ENCODE measurements around the gene OR6T1.

The OR6T1 gene

GRCh38 chr11:123943738-123944137 is at the start of gene OR6T1:
TSS of gene OR6T1 (minus strand) at chr11:123943838. CDS start at chr11:123943838, 0 bp downstream.
- no peak for DNase-seq

GRCh38 chr11:123979311-123979710 is 35.7 kb upstream of the OR6T1 start:
- no peak for DNase-seq

GRCh38 chr11:123977731-123978347 is 34.2 kb upstream of the OR6T1 start, which contains the start of gene OR10S1:
TSS of gene OR10S1 (minus strand) at chr11:123977781. CDS start at chr11:123977664, 117 bp downstream.
- DNase-seq = no peak

- DNase-seq = no peak
Observed at GRCh38 chr11:123976770-123977560, 33.3 kb upstream of the OR6T1 start.

- no peak for DNase-seq
Observed at GRCh38 chr11:123973816-123974215, 30.2 kb upstream of the OR6T1 start.

GRCh38 chr11:123956752-123957151 is 13.1 kb upstream of the OR6T1 start:
- no peak for DNase-seq

GRCh38 chr11:123945132-123945531 is 1.5 kb upstream of the OR6T1 start:
- no peak for DNase-seq

GRCh38 chr11:123942413-123942812 is 1.2 kb downstream of the OR6T1 start:
- DNase-seq = no peak

GRCh38 chr11:123939317-123939716 is 4.3 kb downstream of the OR6T1 start, which contains the start of gene OR4D5:
TSS of gene OR4D5 (plus strand) at chr11:123939617. CDS start at chr11:123939617, 0 bp downstream.
- DNase-seq = no peak

GRCh38 chr11:123924027-123924426 is 19.6 kb downstream of the OR6T1 start:
- DNase-seq = no peak

GRCh38 chr11:123920943-123921342 is 22.7 kb downstream of the OR6T1 start:
- DNase-seq = no peak

- no peak for DNase-seq
Observed at GRCh38 chr11:123905826-123906225, 37.8 kb downstream of the OR6T1 start.

GRCh38 chr11:123904932-123905331 is 38.7 kb downstream of the OR6T1 start:
- DNase-seq = no peak

- no peak for DNase-seq
Observed at GRCh38 chr11:123903932-123904331, 39.7 kb downstream of the OR6T1 start.

GRCh38 chr11:123901867-123902266 is 41.8 kb downstream of the OR6T1 start, which contains the start of gene OR8D4:
TSS of gene OR8D4 (plus strand) at chr11:123902167. CDS start at chr11:123906432, 4,265 bp downstream.
- no peak for DNase-seq

- no peak for DNase-seq
Observed at GRCh38 chr11:123899792-123900191, 43.8 kb downstream of the OR6T1 start.
